HepG2 (cell line): ENCODE measurements around the gene RBM12. TPM values are rescaled to one million over a fixed set of nuclear protein-coding genes. Genes with fewer than 3 reads are reported as not detected.

Experiments used
- DDIT3 ChIP-seq: sonication (generic); formaldehyde crosslinking; IDR thresholded peaks from 2 replicates; pipeline ENCODE4 v1.4.0; 2020; ENCODE audit warnings: mild to moderate bottlenecking, missing genetic modification reagents
- HNF1B ChIP-seq: sonication (generic); formaldehyde crosslinking; IDR thresholded peaks from 2 replicates; pipeline ENCODE4 v1.5.1; 2020; ENCODE audit warnings: mild to moderate bottlenecking, moderate library complexity, missing genetic modification reagents
- HOXA3 ChIP-seq: sonication (generic); formaldehyde crosslinking; IDR thresholded peaks from 2 replicates; pipeline ENCODE4 v1.5.0; 2020; ENCODE audit warnings: missing genetic modification reagents
- ISX ChIP-seq: sonication (generic); formaldehyde crosslinking; conservative IDR thresholded peaks from 2 replicates; pipeline ENCODE4 v1.5.0; 2020; ENCODE audit warnings: missing genetic modification reagents
- LRRFIP1 ChIP-seq: sonication (generic); formaldehyde crosslinking; conservative IDR thresholded peaks from 2 replicates; pipeline ENCODE4 v1.4.0; 2020; ENCODE audit warnings: missing genetic modification reagents
- NONO ChIP-seq, 2 experiments: fragments of 450-650 bp in 1 of 2; sonication (generic) in 1 of 2; formaldehyde crosslinking in 1 of 2; IDR thresholded peaks in 1 of 2; conservative IDR thresholded peaks in 1 of 2; 2 replicates each; pipeline versions ENCODE4 v1.6.1 to v1.8.0; 2017 to 2022; ENCODE audit warnings: mild to moderate bottlenecking in 1 of 2, missing genetic modification reagents in 1 of 2, moderate library complexity in 1 of 2
- PRDM10 ChIP-seq: sonication (generic); formaldehyde crosslinking; IDR thresholded peaks from 2 replicates; pipeline ENCODE4 v1.4.0; 2020; ENCODE audit warnings: low read depth, missing genetic modification reagents
- RARG ChIP-seq: sonication (generic); formaldehyde crosslinking; IDR thresholded peaks from 2 replicates; pipeline ENCODE4 v1.4.0; 2020; ENCODE audit warnings: low read depth, mild to moderate bottlenecking, missing genetic modification reagents
- U2AF2 ChIP-seq: fragments of 200-400 bp; formaldehyde crosslinking; IDR thresholded peaks from 2 replicates; pipeline ENCODE4 v1.6.1; 2017; ENCODE audit warnings: low read depth, mild to moderate bottlenecking, low read length
- ZBTB8A ChIP-seq: sonication (generic); formaldehyde crosslinking; IDR thresholded peaks from 2 replicates; pipeline ENCODE4 v1.4.0; 2020; ENCODE audit warnings: mild to moderate bottlenecking, low read depth, missing genetic modification reagents, borderline replicate concordance
- ZKSCAN1 ChIP-seq: fragments of 150-350 bp; IDR thresholded peaks from 2 replicates; pipeline ENCODE4 v1.6.1; 2014; ENCODE audit warnings: low read length
- ZNF207 ChIP-seq: fragments of 450-650 bp; IDR thresholded peaks from 2 replicates; pipeline ENCODE4 v1.6.1; 2016; ENCODE audit warnings: antibody characterized with exemption, borderline replicate concordance
- ZNF333 ChIP-seq: sonication (generic); formaldehyde crosslinking; IDR thresholded peaks from 2 replicates; pipeline ENCODE4 v1.4.0; 2020; ENCODE audit warnings: mild to moderate bottlenecking, missing genetic modification reagents, borderline replicate concordance
- ZNF589 ChIP-seq: sonication (generic); formaldehyde crosslinking; conservative IDR thresholded peaks from 2 replicates; pipeline ENCODE4 v1.8.0; 2022; ENCODE audit warnings: mild to moderate bottlenecking, moderate library complexity, missing genetic modification reagents
- ZNF615 ChIP-seq: sonication (generic); formaldehyde crosslinking; IDR thresholded peaks from 2 replicates; pipeline ENCODE4 v1.5.0; 2020; ENCODE audit warnings: mild to moderate bottlenecking, missing genetic modification reagents, borderline replicate concordance
- ZNF639 ChIP-seq: conservative IDR thresholded peaks from 2 replicates; pipeline ENCODE4 v1.6.1; 2018; ENCODE audit warnings: missing genetic modification reagents
- ZNF766 ChIP-seq: sonication (generic); formaldehyde crosslinking; IDR thresholded peaks from 2 replicates; pipeline ENCODE4 v1.5.0; 2020; ENCODE audit warnings: missing genetic modification reagents, borderline replicate concordance
- ZUFSP ChIP-seq: sonication (generic); formaldehyde crosslinking; IDR thresholded peaks from 2 replicates; pipeline ENCODE4 v1.9.0; 2021; ENCODE audit warnings: missing genetic modification reagents, mild to moderate bottlenecking, borderline replicate concordance
- polyA plus RNA-seq, 8 experiments: library from polyadenylated mRNA; depleted of rRNA in 3 of 8; stranded (reverse) in 7 of 8; unstranded in 1 of 8; fragments of >200 nt; fragmentation: Illumina TruSeq in 4 of 8; extraction: Trizol in 4 of 8; gene quantifications; 2 replicates each; pipeline versions ENCODE4 v1.2.1 to v1.2.3, GENCODE V29; 2011 to 2016; ENCODE audit warnings: low read depth in 4 of 8, missing spikeins in 1 of 8, mixed read lengths in 1 of 8; ENCODE audit not compliant: insufficient read depth in 1 of 8
- total RNA-seq, 5 experiments: library from RNA; depleted of rRNA; stranded (reverse); fragments of >200 nt; fragmentation: Illumina TruSeq; extraction: Trizol; gene quantifications; 2 replicates each; pipeline ENCODE4 v1.2.3, GENCODE V29; 2016; ENCODE audit warnings: low read depth in 1 of 5

RBM12 gene
- total and polyA plus RNA-seq, 2 of the 13 experiments (the other 11 are each of a cell fraction or from before 2014, with no cell fraction given), result 97.9 to 104 TPM

GRCh38 chr20:35695245-35695749 lies 30.6 kb upstream of the RBM12 start (continued):
- TF ChIP-seq HOXA3 (CRISPR knock-in tag), result peak; percentile 66
- no peak for TF ChIP-seq DDIT3
- no peak for TF ChIP-seq HNF1B
- TF ChIP-seq ZNF207, result no peak
- no peak for TF ChIP-seq ZNF615 (CRISPR knock-in tag)
- no peak for TF ChIP-seq ZNF766 (CRISPR knock-in tag)
- TF ChIP-seq RARG (CRISPR knock-in tag), result no peak
- TF ChIP-seq ZNF333 (CRISPR knock-in tag), result no peak
- peak; percentile 51; the same call in 1 of the 2 replicates for TF ChIP-seq PRDM10 (CRISPR knock-in tag)
- TF ChIP-seq LRRFIP1 (CRISPR knock-in tag), result no peak
- 0 out of 2 replicates have a peak, but pooled peaks have one; percentile 37 for TF ChIP-seq ZKSCAN1
- no peak for TF ChIP-seq ISX (CRISPR knock-in tag)
- TF ChIP-seq ZNF589 (CRISPR knock-in tag), result no peak
- no peak for TF ChIP-seq U2AF2
- TF ChIP-seq ZUFSP (CRISPR knock-in tag), result no peak
- no peak for TF ChIP-seq NONO (IDR thresholded peaks at IDR 0.05)
- TF ChIP-seq NONO (CRISPR knock-in tag; conservative IDR thresholded peaks at IDR 0.05), result 0 out of 2 replicates have a peak, but pooled peaks have one; percentile 21
- no peak for TF ChIP-seq ZNF639 (CRISPR knock-in tag)
- TF ChIP-seq ZBTB8A, result no peak
